ENCODE data around the gene SLC18A3. TPM values are rescaled to one million over a fixed set of nuclear protein-coding genes. Genes with fewer than 3 reads are reported as not detected.

Gene SLC18A3
- total RNA-seq, 2 experiments from 2014 or later: not detected

GRCh38 chr10:49592726-49593563 is 17.2 kb upstream of the SLC18A3 start:
- peak; percentile 16 to 62 (median 37) for DNase-seq
- Histone ChIP-seq H3K4me3 (ENCODE audit: low read length) (no peak overlapping the region), H3K27ac (ENCODE audit: low read depth in 1 of 2, low read length in 2 of 2) (no peak overlapping the region), H3K27me3 (ENCODE audit: control insufficient read depth in 1 of 2, insufficient read depth in 2 of 2, low read length in 2 of 2) (peaks cover 4 to 6% of the 10 kb centered on the region in 2 experiments), H3K9me3 (ENCODE audit: control insufficient read depth in 1 of 2, insufficient read depth in 1 of 2, low read length in 2 of 2) (no peaks in the 10 kb centered on the region), H3K4me1 (ENCODE audit: insufficient read depth, low read length) (no peaks in the 10 kb centered on the region), H3K36me3 (ENCODE audit: insufficient read depth, low read length) (no peaks in the 10 kb centered on the region)
- H3K4me3 Mint-ChIP-seq: no peak overlapping the region
- peaks cover 42% of the 10 kb centered on the region for H3K27me3 Mint-ChIP-seq
- no peak overlapping the region for H3K27ac Mint-ChIP-seq
- peaks cover 2% of the 10 kb centered on the region for H3K9me3 Mint-ChIP-seq
- intact Hi-C loops (cut with DNase I, micrococcal nuclease): loop anchor here (5.0 to 10.0 kb wide), 3 partner anchors 188 to 632 kb away; no protein-coding TSS in a partner anchor
- peak; percentile 59 for ATAC-seq (ENCODE audit: poor library complexity)
- H3K4me1 Mint-ChIP-seq (ENCODE audit: low read depth): no peaks in the 10 kb centered on the region
- no peaks in the 10 kb centered on the region for H3K36me3 Mint-ChIP-seq (ENCODE audit: low read depth)
- ChIA-PET POLR2A (no interaction called here), CTCF (interaction anchor here (0.6 kb wide), 1 partner anchor 1350 kb away, joined by 4 read pairs; no protein-coding TSS in a partner anchor)
- TF ChIP-seq CTCF (IDR thresholded peaks at IDR 0.05): peak; percentile 84

GRCh38 chr10:49593564-49593875 is 16.6 kb upstream of the SLC18A3 start:
- peaks cover 2% of the 10 kb centered on the region for H3K9me3 Mint-ChIP-seq
- H3K27ac Mint-ChIP-seq: no peak overlapping the region
- Histone ChIP-seq H3K4me3 (ENCODE audit: low read length) (no peak overlapping the region), H3K4me1 (ENCODE audit: insufficient read depth, low read length) (no peaks in the 10 kb centered on the region), H3K9me3 (ENCODE audit: control insufficient read depth in 1 of 2, insufficient read depth in 1 of 2, low read length in 2 of 2) (no peaks in the 10 kb centered on the region), H3K27ac (ENCODE audit: low read depth in 1 of 2, low read length in 2 of 2) (no peak overlapping the region), H3K36me3 (ENCODE audit: insufficient read depth, low read length) (no peaks in the 10 kb centered on the region), H3K27me3 (ENCODE audit: control insufficient read depth in 1 of 2, insufficient read depth in 2 of 2, low read length in 2 of 2) (peaks cover 4 to 6% of the 10 kb centered on the region in 2 experiments)
- DNase-seq (no peak), ATAC-seq (ENCODE audit: poor library complexity) (no peak)
- ChIA-PET CTCF (no interaction called here), POLR2A (no interaction called here)
- H3K4me3 Mint-ChIP-seq: no peak overlapping the region
- no peaks in the 10 kb centered on the region for H3K36me3 Mint-ChIP-seq (ENCODE audit: low read depth)
- no peak for TF ChIP-seq CTCF (IDR thresholded peaks at IDR 0.05)
- no peaks in the 10 kb centered on the region for H3K4me1 Mint-ChIP-seq (ENCODE audit: low read depth)
- intact Hi-C loops (cut with DNase I, micrococcal nuclease): loop anchor here (5.0 to 10.0 kb wide), 3 partner anchors 189 to 631 kb away; no protein-coding TSS in a partner anchor
- H3K27me3 Mint-ChIP-seq: peaks cover 42% of the 10 kb centered on the region

- no peaks in the 10 kb centered on the region for H3K36me3 ChIP-seq (ENCODE audit: insufficient read depth, low read length)
- ATAC-seq (ENCODE audit: poor library complexity): no peak
- H3K27me3 ChIP-seq (ENCODE audit: control insufficient read depth in 1 of 2, insufficient read depth in 2 of 2, low read length in 2 of 2): peaks cover 4 to 6% of the 10 kb centered on the region in 2 experiments
- Mint-ChIP-seq H3K4me3 (no peak overlapping the region), H3K27me3 (peaks cover 42% of the 10 kb centered on the region), H3K36me3 (ENCODE audit: low read depth) (no peaks in the 10 kb centered on the region), H3K4me1 (ENCODE audit: low read depth) (no peaks in the 10 kb centered on the region), H3K27ac (no peak overlapping the region), H3K9me3 (peaks cover 2% of the 10 kb centered on the region)
- H3K27ac ChIP-seq (ENCODE audit: low read depth in 1 of 2, low read length in 2 of 2): no peak overlapping the region
- H3K9me3 ChIP-seq (ENCODE audit: control insufficient read depth in 1 of 2, insufficient read depth in 1 of 2, low read length in 2 of 2): no peaks in the 10 kb centered on the region
- TF ChIP-seq CTCF (IDR thresholded peaks at IDR 0.05): no peak
- CTCF ChIA-PET: no interaction called here
- no peaks in the 10 kb centered on the region for H3K4me1 ChIP-seq (ENCODE audit: insufficient read depth, low read length)
- no peak for DNase-seq
- intact Hi-C loops (cut with DNase I, micrococcal nuclease): loop anchor here (5.0 to 10.0 kb wide), 3 partner anchors 189 to 631 kb away; no protein-coding TSS in a partner anchor
- no peak overlapping the region for H3K4me3 ChIP-seq (ENCODE audit: low read length)
- POLR2A ChIA-PET: no interaction called here
These were observed 16.1 kb upstream of the SLC18A3 start for GRCh38 chr10:49593998-49594397.
